H1 (cell line): ENCODE data around the gene C5orf46. TPM values are rescaled to one million over a fixed set of nuclear protein-coding genes. Genes with fewer than 3 reads are reported as not detected.
"Not testable (repeated sequence)": the region's sequence is repeated elsewhere in the genome, so short reads cannot be mapped to it uniquely, and the experiment has no call there.

Source experiments
- CTCF ChIA-PET: fragments of 300-600 bp; sonication (Branson Sonifier 250); formaldehyde crosslinking; loops from one replicate; lab custom pipeline; 2021; ENCODE audit not compliant: partially characterized antibody; lab: Charles Lee
- POLR2A ChIA-PET: fragments of 300-600 bp; sonication (Branson Sonifier 250); formaldehyde crosslinking; loops from one replicate; lab custom pipeline; 2021; ENCODE audit warnings: inconsistent platforms; ENCODE audit not compliant: partially characterized antibody; lab: Charles Lee
- DNase-seq, 2 experiments: peaks; one replicate each; pipeline versions ENCODE4 v3.0.0 to v3.0.0-alpha.2; 2010 to 2022; ENCODE audit warnings: low spot score in 2 of 2, low read depth in 1 of 2, mixed read lengths in 1 of 2
- FAIRE-seq: peaks from 2 replicates; lab custom pipeline; 2011; peaks lifted over from hg19 to GRCh38; lab: Jason Lieb, UNC
- H2AFZ ChIP-seq: 2 replicates; pipeline ENCODE4 v1.8.1; 2012; ENCODE audit warnings: low read length, inconsistent platforms
- H2AK5ac ChIP-seq: 2 replicates; pipeline ENCODE4 v1.6.1; 2013; ENCODE audit warnings: low read depth, low read length
- H2BK120ac ChIP-seq: replicated peaks from 2 replicates; pipeline ENCODE3; 2013; ENCODE audit warnings: low read depth, low read length, inconsistent platforms
- H2BK12ac ChIP-seq: 2 replicates; pipeline ENCODE4 v1.6.1; 2013; ENCODE audit warnings: low read depth, low read length
- H2BK15ac ChIP-seq: 2 replicates; pipeline ENCODE4 v1.6.1; 2013; ENCODE audit warnings: low read length
- H2BK20ac ChIP-seq: 2 replicates; pipeline ENCODE4 v1.6.1; 2013; ENCODE audit warnings: low read length
- H2BK5ac ChIP-seq: 2 replicates; pipeline ENCODE4 v1.6.1; 2013; ENCODE audit warnings: low read depth, low read length
- H3K14ac ChIP-seq: 2 replicates; pipeline ENCODE4 v1.6.1; 2013; ENCODE audit warnings: inconsistent platforms; ENCODE audit not compliant: insufficient read length
- H3K18ac ChIP-seq: 2 replicates; pipeline ENCODE4 v1.6.1; 2013; ENCODE audit warnings: low read length; ENCODE audit errors: extremely low read depth
- H3K23ac ChIP-seq: 2 replicates; pipeline ENCODE4 v1.6.1; 2013; ENCODE audit warnings: inconsistent platforms; ENCODE audit not compliant: insufficient read length
- H3K23me2 ChIP-seq: 2 replicates; pipeline ENCODE4 v1.6.1; 2013; ENCODE audit warnings: low read depth, low read length
- H3K27ac ChIP-seq: 2 replicates; pipeline ENCODE4 v1.6.1; 2011; ENCODE audit warnings: low read depth, low read length, inconsistent platforms
- H3K27me3 ChIP-seq, 4 experiments: replicated peaks in 1 of 4; 1 replicate in 1 of 4; 2 replicates in 3 of 4; pipeline versions ENCODE4 v1.6.1 to v1.8.1; 2011 to 2013; ENCODE audit warnings: low read length in 3 of 4, mild to moderate bottlenecking in 3 of 4, inconsistent platforms in 2 of 4, mixed read lengths in 2 of 4, moderate library complexity in 1 of 4; ENCODE audit not compliant: control insufficient read depth in 3 of 4, insufficient read depth in 3 of 4; ENCODE audit errors: extremely low read depth in 1 of 4
- H3K36me3 ChIP-seq, 4 experiments: 2 replicates each; pipeline versions ENCODE4 v1.6.1 to v1.8.1; 2011 to 2013; ENCODE audit warnings: mild to moderate bottlenecking in 4 of 4, low read length in 3 of 4, moderate library complexity in 2 of 4, control low read depth in 1 of 4, inconsistent platforms in 1 of 4; ENCODE audit not compliant: insufficient read depth in 4 of 4, control insufficient read depth in 2 of 4
- H3K4ac ChIP-seq: replicated peaks from 2 replicates; pipeline ENCODE3; 2013; ENCODE audit warnings: low read length, low read depth, mixed read lengths, inconsistent platforms; ENCODE audit not compliant: insufficient read length
- H3K4me1 ChIP-seq, 4 experiments: replicated peaks in 1 of 4; 1 replicate in 1 of 4; 2 replicates in 3 of 4; pipeline versions ENCODE4 v1.6.1 to v1.8.1; 2011 to 2013; ENCODE audit warnings: low read length in 3 of 4, inconsistent platforms in 2 of 4, mixed read lengths in 1 of 4; ENCODE audit not compliant: insufficient read depth in 4 of 4, control insufficient read depth in 3 of 4
- H3K4me2 ChIP-seq, 2 experiments: 2 replicates each; pipeline versions ENCODE4 v1.6.1 to v1.8.1; 2011 to 2013; ENCODE audit warnings: low read depth in 2 of 2, low read length in 2 of 2, control low read depth in 1 of 2, inconsistent platforms in 1 of 2, mild to moderate bottlenecking in 1 of 2; ENCODE audit not compliant: insufficient read depth in 1 of 2
- H3K4me3 ChIP-seq, 4 experiments: fragments of 200-600, 300-600 bp in 1 of 4; sonication (generic), shearing (Covaris generic), sonication (Bioruptor Twin) in 1 of 4; 2 replicates each; pipeline versions ENCODE4 v1.5.1 to v1.8.1; 2011 to 2016; ENCODE audit warnings: low read length in 4 of 4, low read depth in 3 of 4, control low read depth in 2 of 4, inconsistent platforms in 2 of 4, mild to moderate bottlenecking in 2 of 4, mixed read lengths in 1 of 4, moderate library complexity in 1 of 4; ENCODE audit not compliant: insufficient read depth in 2 of 4; ENCODE audit errors: extremely low read depth in 1 of 4
- H3K56ac ChIP-seq: replicated peaks from 2 replicates; pipeline ENCODE3; 2013; ENCODE audit warnings: low read depth, mild to moderate bottlenecking, mixed read lengths, low read length, inconsistent platforms; ENCODE audit not compliant: insufficient read length
- H3K79me1 ChIP-seq: 2 replicates; pipeline ENCODE4 v1.6.1; 2013; ENCODE audit warnings: low read depth, low read length, control low read depth
- H3K79me2 ChIP-seq, 2 experiments: 2 replicates each; pipeline versions ENCODE4 v1.6.1 to v1.8.1; 2012 to 2013; ENCODE audit warnings: low read length in 2 of 2, mild to moderate bottlenecking in 2 of 2, inconsistent platforms in 1 of 2; ENCODE audit not compliant: insufficient read depth in 2 of 2, control insufficient read depth in 1 of 2
- H3K9ac ChIP-seq, 4 experiments: replicated peaks in 1 of 4; 1 replicate in 1 of 4; 2 replicates in 3 of 4; pipeline versions ENCODE4 v1.6.1 to v1.8.1; 2011 to 2013; ENCODE audit warnings: low read depth in 3 of 4, low read length in 3 of 4, control low read depth in 2 of 4, mild to moderate bottlenecking in 2 of 4, moderate library complexity in 2 of 4, inconsistent platforms in 1 of 4; ENCODE audit errors: extremely low read depth in 1 of 4
- H3K9me3 ChIP-seq, 2 experiments: 2 replicates each; pipeline versions ENCODE4 v1.6.1 to v1.8.1; 2012 to 2013; ENCODE audit warnings: mild to moderate bottlenecking in 2 of 2, moderate library complexity in 2 of 2, control low read depth in 1 of 2, inconsistent platforms in 1 of 2, low read depth in 1 of 2, low read length in 1 of 2, mixed read lengths in 1 of 2; ENCODE audit not compliant: insufficient read depth in 2 of 2
- H4K20me1 ChIP-seq, 2 experiments: replicated peaks in 1 of 2; 2 replicates each; pipeline versions ENCODE3 to v1.8.1; 2011 to 2013; ENCODE audit warnings: inconsistent platforms in 2 of 2, low read length in 2 of 2, mild to moderate bottlenecking in 1 of 2; ENCODE audit not compliant: insufficient read depth in 2 of 2, control insufficient read depth in 1 of 2
- H4K5ac ChIP-seq: 2 replicates; pipeline ENCODE4 v1.6.1; 2013; ENCODE audit warnings: low read length, low read depth, mixed read lengths, inconsistent platforms; ENCODE audit not compliant: insufficient read length
- H4K8ac ChIP-seq: 2 replicates; pipeline ENCODE4 v1.8.0; 2013; ENCODE audit warnings: mild to moderate bottlenecking, moderate library complexity, low read length, inconsistent platforms; ENCODE audit not compliant: insufficient read depth; ENCODE audit errors: extremely low read depth
- H4K91ac ChIP-seq: replicated peaks from 2 replicates; pipeline ENCODE3; 2013; ENCODE audit warnings: low read length, mixed read lengths, inconsistent platforms; ENCODE audit not compliant: insufficient read length
- CHD2 ChIP-seq: IDR thresholded peaks from 2 replicates; pipeline ENCODE4 v1.6.1; 2012; ENCODE audit warnings: low read length, improper control_type of control experiment
- POLR2AphosphoS5 ChIP-seq: IDR thresholded peaks from 2 replicates; pipeline ENCODE4 v1.6.1; 2011; ENCODE audit warnings: low read depth, low read length
- SIN3A ChIP-seq, 2 experiments: IDR thresholded peaks in 1 of 2; conservative IDR thresholded peaks in 1 of 2; 2 replicates each; pipeline ENCODE4 v1.6.1; 2011 to 2012; ENCODE audit warnings: low read length in 2 of 2, improper control_type of control experiment in 1 of 2, low read depth in 1 of 2, mild to moderate bottlenecking in 1 of 2
- TBP ChIP-seq: IDR thresholded peaks from 2 replicates; pipeline ENCODE4 v1.6.1; 2011; ENCODE audit warnings: low read depth, low read length, improper control_type of control experiment
- WGBS, 2 experiments: shearing (Covaris generic) in 1 of 2; methylation state at CpG; one replicate each; pipeline versions ENCODE4 v1.1.6 to v1.1.7; 2013 to 2015; ENCODE audit warnings: low lambda C conversion rate in 2 of 2, mixed read lengths in 2 of 2, inconsistent platforms in 1 of 2, low coverage in 1 of 2, missing lambda C conversion rate in 1 of 2; ENCODE audit not compliant: insufficient replicate concordance in 2 of 2, insufficient coverage in 1 of 2, insufficient read length in 1 of 2; ENCODE audit errors: extremely low coverage in 1 of 2, missing lambda C conversion rate in 1 of 2; 5-methylcytosine and 5-hydroxymethylcytosine counted together
- polyA plus RNA-seq, 7 experiments: library from polyadenylated mRNA; depleted of rRNA in 3 of 7; stranded (reverse) in 5 of 7; unstranded in 2 of 7; fragments of >200 nt in 5 of 7; fragments of 200-250 nt in 2 of 7; gene quantifications; 1 replicate in 5 of 7; 2 replicates in 1 of 7; 4 replicates in 1 of 7; pipeline versions ENCODE4 v1.2.1 to v1.2.3, GENCODE V29; 2011 to 2013; ENCODE audit warnings: missing spikeins in 2 of 7, mixed read lengths in 2 of 7
- total RNA-seq: library from RNA; stranded (reverse); fragmentation: NEBNext Ultra II Directional; extraction: Animal tissue kit (Norgen Biotek cat#: 25700); gene quantifications from 2 replicates; pipeline ENCODE4 v1.2.1, GENCODE V29; 2021

Gene C5orf46
- total and polyA plus RNA-seq, 2 of the 8 experiments (the other 6 are each of a cell fraction or from before 2014, with no cell fraction given), result not detected

GRCh38 chr5:147874118-147874875 lies 32.0 kb downstream of the C5orf46 start:
- Histone ChIP-seq H4K5ac (peak overlapping the region; percentile 22), H3K4me1 (peaks cover 13 to 30% (median 19%) of the 10 kb centered on the region in 4 experiments), H3K27ac (peak overlapping the region; percentile 79), H2BK120ac (peak overlapping the region; percentile 99), H2BK5ac (peak overlapping the region; percentile 98), H3K36me3 (peaks cover 2 to 37% (median 13%) of the 10 kb centered on the region in 4 experiments; a peak in 5 of 8 replicates), H3K4me2 (peak overlapping the region; percentile 63 to 91), H2BK20ac (peak overlapping the region; percentile 94), H3K23ac (peak overlapping the region; percentile 77), H3K56ac (peak overlapping the region; percentile 94), H3K18ac (peak overlapping the region; percentile 96), H2BK12ac (peak overlapping the region; percentile 78), H2AK5ac (peak overlapping the region; percentile 34; the same call in 1 of the 2 replicates), H3K4me3 (peak overlapping the region; percentile 78 to 96 (median 82)), H3K79me2 (peaks cover 18 to 72% of the 10 kb centered on the region in 2 experiments; a peak in 3 of 4 replicates), H3K4ac (peak overlapping the region; percentile 71), H4K91ac (peak overlapping the region; percentile 97), H3K9ac (peak overlapping the region in 3 of 4 experiments; percentile 41 to 48 (median 44); a peak in 6 of 7 replicates)
- ChIA-PET POLR2A (interaction anchor here (0.7 to 20.0 kb wide), 17 partner anchors 9 to 128 kb away, joined by 3 to 730 read pairs (median 4); no protein-coding TSS in a partner anchor), CTCF (interaction anchor here (1.8 to 17.4 kb wide), 2 partner anchors 16 to 60 kb away, joined by 7 to 163 read pairs; no protein-coding TSS in a partner anchor)
- H3K14ac ChIP-seq, H2BK15ac ChIP-seq, H3K27me3 ChIP-seq, FAIRE-seq, H2AFZ ChIP-seq, H3K23me2 ChIP-seq, H4K20me1 ChIP-seq, H3K79me1 ChIP-seq, H3K9me3 ChIP-seq, H4K8ac ChIP-seq: not testable (repeated sequence)
- peak in 1 of 2 experiments; percentile 88 for DNase-seq
- WGBS, 2 experiments, result 2 to 100% methylated on average over 2 to 5 of the region's 8 CpGs
- TF ChIP-seq SIN3A (conservative IDR thresholded peaks at IDR 0.05 in 1 of 2, IDR thresholded peaks at IDR 0.05 in 1 of 2; ENCODE audit: low read depth in 1 of 2, low read length in 2 of 2) (peak; percentile 79 to 80; a peak in 2 of 4 replicates), CHD2 (0 out of 2 replicates have a peak, but pooled peaks have one; percentile 27), TBP (peak; percentile 74; the same call in 1 of the 2 replicates), POLR2AphosphoS5 (peak; percentile 67; the same call in 1 of the 2 replicates)
